ENCODE data around the gene REEP1. TPM values are rescaled to one million over a fixed set of nuclear protein-coding genes. Genes with fewer than 3 reads are reported as not detected.

Gene REEP1
- total and polyA plus RNA-seq, 2 experiments from 2014 or later = not detected

GRCh38 chr2:86311879-86312278 is 25.5 kb downstream of the REEP1 start:
- H3K9me3 ChIP-seq (ENCODE audit: low read depth) = no peaks in the 10 kb centered on the region
- no peak overlapping the region for H3K4me2 ChIP-seq (ENCODE audit: unreplicated experiment)
- in situ Hi-C loops (cut with MboI) = no loop called here
- H2AFZ ChIP-seq = no peak overlapping the region
- no peak overlapping the region for H3K27ac ChIP-seq
- 66 to 69% methylated on average over 4 of the region's 4 CpGs for WGBS, 2 experiments (ENCODE audit: low coverage in 1 of 2, low lambda C conversion rate in 2 of 2, missing lambda C conversion rate in 2 of 2)
- no peak overlapping the region for H3K9ac ChIP-seq
- no peaks in the 10 kb centered on the region for H3K4me1 ChIP-seq (ENCODE audit: insufficient read depth)
- H3K36me3 ChIP-seq (ENCODE audit: low read depth) = no peaks in the 10 kb centered on the region
- peaks cover 30% of the 10 kb centered on the region; the same call in 1 of the 2 replicates for H3K27me3 ChIP-seq (replicated peaks; ENCODE audit: insufficient read depth)
- H3F3A ChIP-seq (ENCODE audit: insufficient read depth) = no peaks in the 10 kb centered on the region
- TF ChIP-seq EZH2phosphoT487 (IDR thresholded peaks at IDR 0.05; ENCODE audit: insufficient read depth, low read depth) (no peak), EZH2 (IDR thresholded peaks at IDR 0.05; ENCODE audit: insufficient read depth, poor library complexity, severe bottlenecking) (no peak)
- no peak overlapping the region for H3K4me3 ChIP-seq
- no peaks in the 10 kb centered on the region for H3K79me2 ChIP-seq (ENCODE audit: insufficient read depth)
- no peaks in the 10 kb centered on the region for H3K9me2 ChIP-seq (ENCODE audit: insufficient read depth)
- no peak for DNase-seq
- no peaks in the 10 kb centered on the region for H4K20me1 ChIP-seq (ENCODE audit: insufficient read depth)

GRCh38 chr2:86309966-86310365 is 27.5 kb downstream of the REEP1 start:
- in situ Hi-C loops (cut with MboI) = no loop called here
- TF ChIP-seq EZH2 (IDR thresholded peaks at IDR 0.05; ENCODE audit: insufficient read depth, poor library complexity, severe bottlenecking) (no peak), EZH2phosphoT487 (IDR thresholded peaks at IDR 0.05; ENCODE audit: insufficient read depth, low read depth) (no peak)
- H4K20me1 ChIP-seq (ENCODE audit: insufficient read depth) = no peaks in the 10 kb centered on the region
- H3K9me2 ChIP-seq (ENCODE audit: insufficient read depth) = no peaks in the 10 kb centered on the region
- no peaks in the 10 kb centered on the region for H3F3A ChIP-seq (ENCODE audit: insufficient read depth)
- H3K9ac ChIP-seq = no peak overlapping the region
- no peak overlapping the region for H2AFZ ChIP-seq
- H3K4me2 ChIP-seq (ENCODE audit: unreplicated experiment) = no peak overlapping the region
- H3K9me3 ChIP-seq (ENCODE audit: low read depth) = no peaks in the 10 kb centered on the region
- 55 to 63% methylated on average over 5 of the region's 5 CpGs for WGBS, 2 experiments (ENCODE audit: low coverage in 1 of 2, low lambda C conversion rate in 2 of 2, missing lambda C conversion rate in 2 of 2)
- peaks cover 42% of the 10 kb centered on the region; the same call in 1 of the 2 replicates for H3K27me3 ChIP-seq (replicated peaks; ENCODE audit: insufficient read depth)
- DNase-seq = no peak
- no peak overlapping the region for H3K27ac ChIP-seq
- H3K4me3 ChIP-seq = no peak overlapping the region
- H3K36me3 ChIP-seq (ENCODE audit: low read depth) = no peaks in the 10 kb centered on the region
- H3K79me2 ChIP-seq (ENCODE audit: insufficient read depth) = no peaks in the 10 kb centered on the region
- no peaks in the 10 kb centered on the region for H3K4me1 ChIP-seq (ENCODE audit: insufficient read depth)

- in situ Hi-C loops (cut with MboI) = no loop called here
Observed at GRCh38 chr2:86308984-86309695, 28.3 kb downstream of the REEP1 start.

GRCh38 chr2:86308356-86308755 is 29.1 kb downstream of the REEP1 start:
- H3K4me1 ChIP-seq (ENCODE audit: insufficient read depth) = no peaks in the 10 kb centered on the region
- H3K36me3 ChIP-seq (ENCODE audit: low read depth) = no peaks in the 10 kb centered on the region
- no peak overlapping the region for H3K4me2 ChIP-seq (ENCODE audit: unreplicated experiment)
- no peak overlapping the region for H3K4me3 ChIP-seq
- H4K20me1 ChIP-seq (ENCODE audit: insufficient read depth) = no peaks in the 10 kb centered on the region
- no peak overlapping the region for H3K9ac ChIP-seq
- no peak overlapping the region for H3K27ac ChIP-seq
- H2AFZ ChIP-seq = no peak overlapping the region
- in situ Hi-C loops (cut with MboI) = no loop called here
- H3K79me2 ChIP-seq (ENCODE audit: insufficient read depth) = no peaks in the 10 kb centered on the region
- DNase-seq = no peak
- WGBS, 2 experiments (ENCODE audit: low coverage in 1 of 2, low lambda C conversion rate in 2 of 2, missing lambda C conversion rate in 2 of 2) = 51 to 55% methylated on average over 8 of the region's 8 CpGs
- no peaks in the 10 kb centered on the region for H3K9me2 ChIP-seq (ENCODE audit: insufficient read depth)
- TF ChIP-seq EZH2 (IDR thresholded peaks at IDR 0.05; ENCODE audit: insufficient read depth, poor library complexity, severe bottlenecking) (no peak), EZH2phosphoT487 (IDR thresholded peaks at IDR 0.05; ENCODE audit: insufficient read depth, low read depth) (no peak)
- no peaks in the 10 kb centered on the region for H3F3A ChIP-seq (ENCODE audit: insufficient read depth)
- peaks cover 40% of the 10 kb centered on the region for H3K27me3 ChIP-seq (replicated peaks; ENCODE audit: insufficient read depth)
- no peaks in the 10 kb centered on the region for H3K9me3 ChIP-seq (ENCODE audit: low read depth)

More at GRCh38 chr2:86308984-86309695, 28.3 kb downstream of the REEP1 start:
- Histone ChIP-seq H4K20me1 (ENCODE audit: insufficient read depth) (no peaks in the 10 kb centered on the region), H3K9me3 (ENCODE audit: low read depth) (no peaks in the 10 kb centered on the region), H3F3A (ENCODE audit: insufficient read depth) (no peaks in the 10 kb centered on the region), H3K4me3 (no peak overlapping the region), H3K9ac (no peak overlapping the region), H2AFZ (no peak overlapping the region), H3K36me3 (ENCODE audit: low read depth) (no peaks in the 10 kb centered on the region), H3K9me2 (ENCODE audit: insufficient read depth) (no peaks in the 10 kb centered on the region), H3K27ac (no peak overlapping the region), H3K4me2 (ENCODE audit: unreplicated experiment) (no peak overlapping the region), H3K27me3 (replicated peaks; ENCODE audit: insufficient read depth) (peaks cover 42% of the 10 kb centered on the region), H3K79me2 (ENCODE audit: insufficient read depth) (no peaks in the 10 kb centered on the region), H3K4me1 (ENCODE audit: insufficient read depth) (no peaks in the 10 kb centered on the region)
- 44 to 52% methylated on average over 9 to 10 of the region's 10 CpGs for WGBS, 2 experiments (ENCODE audit: low coverage in 1 of 2, low lambda C conversion rate in 2 of 2, missing lambda C conversion rate in 2 of 2)
- TF ChIP-seq EZH2 (IDR thresholded peaks at IDR 0.05; ENCODE audit: insufficient read depth, poor library complexity, severe bottlenecking) (no peak), EZH2phosphoT487 (IDR thresholded peaks at IDR 0.05; ENCODE audit: insufficient read depth, low read depth) (no peak)
- DNase-seq = no peak
